ENCODE data around the gene THSD7A.
"Not testable (repeated sequence)": the region's sequence is repeated elsewhere in the genome, so short reads cannot be mapped to it uniquely, and the experiment has no call there.

THSD7A gene

DNA sequence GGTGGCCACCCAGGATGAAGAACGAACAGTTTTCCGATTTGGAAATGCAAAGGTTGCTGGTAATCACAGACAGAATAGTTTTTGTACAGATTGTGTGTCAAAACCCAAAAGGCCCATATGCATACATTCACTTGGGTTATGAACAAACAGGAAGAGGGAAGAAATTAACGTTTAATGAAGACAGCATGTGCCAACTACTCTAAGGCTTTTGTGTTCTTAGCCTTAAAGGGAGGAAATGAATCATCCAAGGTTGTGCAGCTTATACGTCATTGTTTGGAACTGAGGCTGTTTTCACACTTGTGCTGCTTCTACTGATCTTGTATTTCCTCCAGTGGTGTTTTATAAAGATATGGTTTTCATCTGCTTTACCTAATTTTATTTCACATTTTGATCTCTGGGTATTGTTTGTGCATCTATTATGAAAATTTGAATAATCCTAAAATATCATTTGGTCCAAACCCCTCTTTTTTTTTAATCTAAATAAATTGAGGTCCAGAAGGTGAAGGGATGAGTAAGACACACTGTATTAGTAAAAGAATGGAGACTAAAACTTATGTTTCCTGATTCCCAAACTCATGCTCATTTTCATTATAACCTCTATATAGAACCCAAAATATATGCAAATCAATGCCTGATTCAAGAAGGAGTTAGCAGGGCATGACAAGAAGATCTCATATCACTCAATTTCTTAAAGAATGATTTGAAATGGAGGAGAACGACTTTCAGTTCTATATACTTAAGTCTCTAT is 373.1 kb downstream of the THSD7A start:
- DNase-seq (ENCODE audit: low read depth in 2 of 2) = no peak

DNA sequence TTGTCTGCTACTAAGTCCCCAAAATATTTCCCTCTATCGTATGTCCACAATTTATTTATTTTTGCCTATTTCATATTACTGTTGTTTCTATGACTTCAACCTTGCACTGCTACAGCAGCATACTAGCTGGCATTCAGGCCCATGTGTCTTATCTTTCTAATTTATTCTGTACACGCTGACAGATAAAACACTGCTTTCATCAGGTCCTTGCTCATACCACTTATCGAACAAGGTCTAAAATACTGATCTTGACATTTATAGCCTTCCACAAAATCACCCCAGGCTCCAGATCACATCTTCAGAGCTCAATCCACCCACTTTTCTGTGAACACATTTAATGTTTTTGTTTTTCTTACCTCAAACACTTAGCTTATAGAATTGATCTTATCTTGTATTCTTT is 374.6 kb downstream of the THSD7A start:
- no peak for DNase-seq (ENCODE audit: low read depth in 2 of 2)

DNA sequence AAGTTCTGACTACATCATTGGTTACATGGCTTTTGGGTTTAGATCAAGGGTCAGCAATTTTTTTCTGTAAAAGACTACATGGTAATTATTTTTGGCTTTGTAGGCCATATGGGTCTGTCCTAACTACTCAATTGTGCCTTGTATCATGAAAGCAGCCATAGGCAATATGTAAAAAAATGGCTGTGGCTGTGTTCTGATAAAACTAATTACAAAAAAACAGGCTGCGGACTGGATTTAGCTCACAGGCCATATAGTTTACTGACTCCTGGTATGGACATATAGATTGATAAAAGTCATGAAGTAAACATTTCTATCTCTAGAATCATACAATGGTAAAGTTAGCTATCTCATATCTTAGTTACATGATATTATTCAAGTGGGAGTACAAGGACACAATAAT is 375.4 kb downstream of the THSD7A start:
- DNase-seq (ENCODE audit: low read depth in 2 of 2) = no peak

DNA sequence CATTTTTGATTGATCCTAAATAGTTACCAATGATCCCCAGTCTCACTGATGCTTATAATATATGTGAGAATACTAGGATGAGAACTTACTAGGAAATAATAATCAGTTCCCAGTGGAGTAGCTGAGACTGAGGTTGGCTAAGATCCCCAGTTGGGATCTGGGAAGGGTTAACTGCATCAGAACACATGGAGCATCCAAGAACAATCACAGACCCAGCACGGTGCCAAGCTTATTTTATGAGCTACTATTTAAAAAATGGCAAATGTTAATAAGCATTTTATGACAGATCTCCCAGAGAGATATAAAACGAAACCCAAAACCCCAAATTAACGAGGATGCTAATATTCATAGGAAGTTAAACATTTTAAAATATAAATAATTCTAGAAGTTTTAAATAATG is 379.5 kb downstream of the THSD7A start:
- no peak for DNase-seq (ENCODE audit: low read depth in 2 of 2)

DNA sequence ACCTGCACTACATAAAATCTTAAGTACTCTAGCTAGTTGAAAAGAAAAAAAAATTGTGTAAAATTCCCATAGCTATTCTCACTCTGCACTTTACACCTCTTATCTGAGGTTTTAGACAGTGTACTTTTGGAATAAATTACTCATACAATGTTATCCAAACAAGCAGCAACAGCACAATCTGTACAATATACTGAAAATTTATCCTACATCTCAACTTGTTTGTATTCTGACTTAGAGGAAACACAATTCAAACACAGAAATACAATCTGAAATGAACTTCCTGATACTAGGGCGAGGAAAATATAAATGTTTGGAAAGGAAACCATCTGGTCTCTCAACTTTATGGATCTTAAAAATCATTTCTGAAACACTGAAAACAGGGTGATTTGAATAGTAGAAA is 381.7 kb downstream of the THSD7A start:
- DNase-seq (ENCODE audit: low read depth in 2 of 2) = no peak

DNA sequence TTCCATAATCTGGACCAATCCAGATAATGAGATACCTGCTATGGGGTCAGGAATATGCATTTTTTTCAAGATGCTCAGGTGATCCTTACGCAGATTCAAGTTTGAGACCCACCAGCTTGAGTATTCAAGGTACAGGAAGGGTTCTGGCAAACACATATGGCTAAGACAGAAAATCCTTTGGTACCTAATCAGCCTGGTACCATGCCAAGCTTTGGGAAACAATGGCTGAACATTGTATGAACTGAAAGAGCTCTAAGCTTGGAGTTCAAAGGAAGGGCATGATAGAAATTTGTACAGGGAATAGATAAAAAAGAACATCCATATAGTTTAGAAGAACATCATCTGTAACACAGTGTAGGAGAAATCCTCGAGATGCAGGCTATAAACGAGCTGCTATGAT is 382.7 kb downstream of the THSD7A start:
- DNase-seq (ENCODE audit: low read depth in 2 of 2) = no peak

DNA sequence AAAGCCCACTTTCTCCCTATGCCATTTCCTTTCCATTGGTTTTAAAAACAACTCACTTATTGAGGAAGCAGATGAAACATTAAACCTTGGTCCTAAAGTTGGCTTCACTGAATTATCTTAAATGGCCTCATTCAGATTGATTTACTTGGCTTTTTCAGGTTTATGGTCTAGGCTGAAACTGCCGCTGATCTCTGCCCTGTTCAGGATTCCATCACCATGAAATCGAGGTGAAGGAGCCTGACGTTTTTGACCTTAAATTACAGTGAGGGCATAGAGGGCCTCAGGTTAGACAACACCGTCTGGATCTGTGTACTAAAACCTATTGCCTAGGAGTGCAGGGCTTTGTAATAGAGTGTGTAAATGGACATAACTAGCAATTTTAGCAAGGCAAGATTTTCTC is 383.7 kb downstream of the THSD7A start:
- no peak for DNase-seq (ENCODE audit: low read depth in 2 of 2)

DNA sequence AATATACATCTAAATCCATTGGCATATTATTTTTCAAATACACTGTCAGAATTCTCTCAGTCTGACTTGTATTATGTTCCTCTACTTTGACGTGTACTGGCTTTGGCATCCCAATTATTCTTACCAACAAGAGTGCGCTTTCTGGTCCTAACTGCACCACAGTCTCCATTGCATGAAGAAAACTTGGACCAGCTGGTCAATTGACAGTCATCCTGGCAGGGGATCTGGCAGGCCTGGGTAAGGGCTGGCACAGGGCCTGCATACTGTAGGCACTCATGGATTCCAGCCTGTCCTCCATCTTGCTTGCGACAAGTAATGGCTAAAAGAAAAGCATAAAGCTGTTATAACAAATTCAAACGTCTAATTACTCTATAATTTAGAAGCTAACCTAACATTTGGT is 384.9 kb downstream of the THSD7A start:
- DNase-seq (ENCODE audit: low read depth in 2 of 2) = no peak

DNA sequence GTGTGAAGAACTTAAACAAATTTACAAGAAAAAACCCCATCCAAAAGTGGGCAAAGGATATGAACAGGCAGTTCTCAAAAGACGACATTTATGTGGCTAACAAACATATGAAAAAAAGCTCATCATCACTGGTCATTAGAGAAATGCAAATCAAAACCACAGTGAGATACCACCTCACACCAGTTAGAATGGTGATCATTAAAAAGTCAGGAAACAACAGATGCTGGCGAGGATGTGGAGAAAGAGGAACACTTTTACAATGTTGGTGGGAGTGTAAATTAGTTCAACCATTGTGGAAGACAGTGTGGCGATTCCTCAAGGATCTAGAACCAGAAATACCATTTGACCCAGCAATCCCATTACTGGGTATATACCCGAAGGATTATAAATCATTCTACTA is 388.1 kb downstream of the THSD7A start:
- DNase-seq (ENCODE audit: low read depth in 2 of 2) = not testable (repeated sequence)

DNA sequence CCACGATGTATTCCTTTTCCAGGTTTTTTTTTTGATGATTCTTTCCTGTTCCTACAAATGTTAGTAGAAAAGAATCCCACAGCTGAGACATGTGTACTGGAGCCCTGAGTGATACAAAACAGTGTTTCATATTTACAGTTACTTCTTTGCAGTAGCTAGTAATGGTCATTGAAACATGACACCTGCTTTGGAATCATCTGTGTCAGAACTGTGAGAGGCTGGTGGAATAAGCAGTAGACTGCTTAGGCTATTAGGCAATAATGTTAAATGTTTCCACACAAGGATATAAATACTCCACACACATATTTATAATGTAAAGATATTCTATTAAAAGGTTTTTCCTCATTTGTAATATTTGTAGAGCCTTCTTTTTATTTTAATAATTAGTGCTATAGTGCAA is 394.0 kb downstream of the THSD7A start:
- no peak for DNase-seq (ENCODE audit: low read depth in 2 of 2)

DNA sequence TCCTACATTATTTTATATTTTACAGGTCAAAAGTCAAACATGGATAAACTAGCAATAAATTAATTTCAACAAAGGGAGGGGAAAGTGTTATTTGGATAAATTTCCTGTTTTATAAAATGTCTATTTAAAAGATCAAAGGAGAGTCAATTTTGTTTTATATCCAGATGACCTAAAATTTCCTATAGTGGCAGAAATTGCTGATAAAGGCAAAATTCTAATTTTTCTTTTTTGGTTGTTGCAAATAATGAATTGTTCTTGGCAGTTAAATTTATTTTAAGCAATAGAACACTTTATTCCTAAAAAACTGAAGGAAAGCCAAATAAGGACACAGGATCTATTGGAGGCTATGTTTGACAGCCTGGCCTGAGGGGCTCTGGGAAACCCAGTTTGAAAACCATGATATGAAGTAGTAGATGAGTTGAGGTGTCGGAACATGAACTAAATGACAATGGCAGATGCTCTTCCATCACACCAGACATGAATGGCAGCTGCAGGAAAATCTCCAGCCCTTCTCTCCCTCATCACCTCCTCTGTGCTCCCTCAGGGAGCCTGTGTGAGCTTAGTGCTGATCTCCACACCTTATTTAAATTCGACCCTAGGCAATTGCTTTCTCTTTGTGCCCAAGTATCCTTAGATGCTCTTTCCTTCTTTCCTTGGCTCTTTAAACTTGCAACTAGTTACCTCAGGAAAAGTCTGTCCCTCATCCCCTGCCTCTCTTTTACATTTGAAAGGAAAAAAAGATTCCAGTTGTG is 395.0 kb downstream of the THSD7A start:
- DNase-seq (ENCODE audit: low read depth in 2 of 2) = no peak

DNA sequence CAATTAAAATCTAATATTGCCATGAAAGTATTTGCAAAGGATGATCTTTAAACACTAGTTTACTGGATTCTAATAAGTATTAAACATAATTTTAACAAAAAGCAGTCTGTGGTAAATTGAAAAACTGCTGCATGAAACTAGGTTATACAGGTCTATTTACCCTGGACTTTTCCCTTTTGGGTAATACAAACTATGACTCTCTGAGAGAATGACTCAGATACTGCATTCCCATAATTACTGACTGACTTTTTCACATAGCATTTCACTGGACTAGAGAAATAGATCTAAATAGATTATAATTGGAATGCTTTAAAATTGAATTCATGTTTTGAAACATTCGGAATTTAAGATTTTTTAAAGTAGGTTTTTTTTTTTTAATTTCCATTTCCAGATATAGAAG is 395.7 kb downstream of the THSD7A start:
- no peak for DNase-seq (ENCODE audit: low read depth in 2 of 2)

DNA sequence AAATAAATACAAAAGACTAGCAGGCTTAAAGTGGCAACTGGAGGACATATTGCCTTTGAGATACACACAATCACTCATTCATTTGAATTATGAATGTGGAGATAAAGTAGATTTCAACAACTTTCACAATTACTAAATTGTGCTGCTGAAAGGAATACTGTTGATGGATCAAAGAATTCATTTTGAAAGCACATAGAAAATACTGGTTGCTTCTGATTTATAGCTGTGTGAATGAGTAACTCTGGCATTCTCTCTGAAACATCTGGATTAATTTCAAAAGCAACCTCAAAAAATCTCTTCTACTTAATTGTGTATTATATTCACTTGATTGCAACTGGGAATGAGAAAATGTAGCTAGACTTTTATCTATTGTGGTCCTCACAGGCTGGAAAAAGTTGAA is 397.6 kb downstream of the THSD7A start:
- no peak for DNase-seq (ENCODE audit: low read depth in 2 of 2)

DNA sequence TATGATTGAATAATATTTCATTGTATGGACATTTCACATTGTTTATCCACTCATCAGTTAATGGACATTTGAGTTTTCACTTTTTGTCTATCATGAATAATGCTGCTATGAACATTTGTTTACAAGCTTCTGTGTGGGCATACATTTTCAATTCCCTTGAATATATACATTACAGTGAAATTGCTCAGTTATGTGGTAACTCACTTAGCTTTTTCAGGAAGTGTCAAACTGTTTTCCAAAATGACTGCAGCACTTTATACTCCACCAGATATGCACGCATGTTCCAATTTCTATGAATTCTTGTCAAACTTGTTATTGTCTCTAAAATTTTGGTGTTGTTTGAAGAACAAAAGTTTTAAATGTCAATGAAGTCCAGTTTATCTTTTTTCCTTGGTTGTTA is 401.2 kb downstream of the THSD7A start:
- no peak for DNase-seq (ENCODE audit: low read depth in 2 of 2)

DNA sequence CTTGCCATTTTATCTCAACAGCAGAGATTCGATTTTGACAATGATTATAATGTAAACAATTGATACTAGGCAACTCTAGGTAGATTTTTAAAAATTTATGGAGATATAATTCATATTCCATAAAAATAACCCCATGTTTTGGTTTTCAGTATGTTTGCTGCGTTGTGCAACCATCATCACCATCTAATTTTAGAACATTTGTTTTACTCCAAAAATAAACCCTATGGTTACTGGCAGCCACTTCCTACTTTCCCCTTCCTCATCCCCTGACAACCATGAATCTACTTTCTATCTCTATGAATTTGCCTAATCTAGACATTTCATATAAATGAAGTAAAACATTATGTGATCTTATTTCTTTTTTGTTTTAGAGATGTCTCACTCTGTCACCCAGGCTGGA is 401.9 kb downstream of the THSD7A start:
- DNase-seq (ENCODE audit: low read depth in 2 of 2) = no peak

DNA sequence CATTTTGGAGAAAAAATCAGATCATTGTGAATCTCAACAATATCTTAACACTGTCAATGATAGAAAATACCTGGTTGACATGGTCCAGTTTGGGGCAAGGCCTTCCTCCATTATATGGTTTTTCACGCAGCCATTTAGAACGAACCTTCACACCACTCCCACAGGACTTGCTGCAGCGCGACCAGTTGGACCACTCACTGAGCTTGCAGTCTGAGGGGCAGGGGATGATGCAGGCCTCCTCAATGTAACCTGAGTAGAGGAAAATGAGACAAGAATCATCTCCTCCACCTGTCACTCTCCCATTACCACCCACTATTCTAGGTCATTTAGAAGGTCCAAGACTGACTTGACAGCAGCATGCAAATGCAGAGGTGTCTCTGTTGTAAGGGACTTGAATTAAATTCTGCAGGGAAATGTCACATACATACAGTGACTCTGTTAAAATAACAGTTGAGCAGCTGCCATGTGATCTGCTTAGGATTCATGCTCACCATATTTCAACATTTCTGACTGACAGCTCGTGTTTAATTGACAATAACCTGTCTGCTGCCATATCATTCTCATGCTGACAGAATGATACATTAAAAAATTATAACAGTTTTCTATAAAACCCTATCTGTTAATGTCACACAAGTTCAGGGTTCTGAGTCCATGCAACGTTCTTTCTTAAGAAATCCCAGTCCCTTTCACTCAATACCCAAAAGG is 403.0 kb downstream of the THSD7A start:
- no peak for DNase-seq (ENCODE audit: low read depth in 2 of 2)

DNA sequence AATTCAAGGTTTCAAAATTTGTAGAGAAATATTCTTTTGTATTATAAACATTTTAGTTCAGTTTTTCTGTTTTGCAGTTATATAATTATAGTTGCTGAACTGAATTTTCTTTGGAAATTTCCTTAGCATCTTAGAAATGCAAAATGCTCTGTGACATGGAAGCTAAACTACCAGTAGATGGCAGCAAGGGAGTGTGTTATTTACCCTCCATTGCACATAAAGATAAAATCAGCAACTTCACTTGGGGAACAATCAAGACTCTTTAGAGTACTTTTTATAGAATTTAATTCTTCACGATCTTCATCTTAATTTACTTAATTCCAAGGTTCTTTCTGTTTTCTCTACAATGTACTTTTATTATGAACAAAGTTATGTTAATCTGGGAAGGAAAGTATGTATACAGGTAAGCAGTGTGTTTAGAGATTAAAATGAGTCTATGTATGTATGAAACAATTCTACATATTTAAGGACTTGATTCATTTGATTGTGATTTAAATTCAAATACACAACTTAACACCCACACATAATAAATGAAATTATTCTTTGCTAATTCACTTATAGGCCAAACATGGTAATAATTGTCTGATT is 404.2 kb downstream of the THSD7A start:
- DNase-seq (ENCODE audit: low read depth in 2 of 2) = no peak

DNA sequence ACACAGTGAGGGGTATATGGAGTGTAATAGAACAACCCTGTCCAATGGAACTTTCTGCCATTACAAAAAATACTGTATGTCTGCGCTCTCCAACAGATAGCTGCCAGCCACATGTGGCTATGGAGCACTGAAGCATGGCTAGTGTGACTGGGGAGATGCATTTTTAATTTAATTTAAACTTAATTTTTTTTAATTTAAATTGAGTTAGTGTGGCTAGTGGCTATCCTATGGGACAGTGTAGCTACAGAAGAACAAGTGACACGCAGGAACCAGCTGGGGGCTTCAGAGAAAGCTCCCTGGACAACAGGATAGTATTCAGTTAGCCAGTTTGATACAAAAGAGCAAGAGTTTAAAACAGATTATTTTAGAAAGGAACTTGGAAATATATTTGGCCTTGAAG is 408.0 kb downstream of the THSD7A start:
- DNase-seq (ENCODE audit: low read depth in 2 of 2) = no peak

DNA sequence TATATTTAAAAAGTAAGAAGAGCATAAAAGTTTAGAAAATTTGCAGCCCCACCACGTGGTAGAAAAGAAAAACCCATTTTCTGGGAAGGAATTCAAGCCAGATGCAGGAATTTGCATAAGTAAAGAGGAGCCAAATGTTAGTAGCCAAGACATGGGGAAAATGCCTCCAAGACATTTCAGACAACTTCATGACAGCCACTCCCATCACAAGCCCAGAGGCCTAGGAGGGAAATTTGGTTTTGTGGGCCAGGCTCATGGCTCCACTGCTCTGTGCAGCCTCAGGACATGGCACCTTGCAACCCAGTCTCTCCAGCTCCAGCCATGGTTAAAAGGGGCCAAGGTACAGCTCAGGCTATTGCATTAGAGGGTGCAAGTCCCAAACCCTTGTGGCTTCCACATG is 411.9 kb downstream of the THSD7A start:
- no peak for DNase-seq (ENCODE audit: low read depth in 2 of 2)

DNA sequence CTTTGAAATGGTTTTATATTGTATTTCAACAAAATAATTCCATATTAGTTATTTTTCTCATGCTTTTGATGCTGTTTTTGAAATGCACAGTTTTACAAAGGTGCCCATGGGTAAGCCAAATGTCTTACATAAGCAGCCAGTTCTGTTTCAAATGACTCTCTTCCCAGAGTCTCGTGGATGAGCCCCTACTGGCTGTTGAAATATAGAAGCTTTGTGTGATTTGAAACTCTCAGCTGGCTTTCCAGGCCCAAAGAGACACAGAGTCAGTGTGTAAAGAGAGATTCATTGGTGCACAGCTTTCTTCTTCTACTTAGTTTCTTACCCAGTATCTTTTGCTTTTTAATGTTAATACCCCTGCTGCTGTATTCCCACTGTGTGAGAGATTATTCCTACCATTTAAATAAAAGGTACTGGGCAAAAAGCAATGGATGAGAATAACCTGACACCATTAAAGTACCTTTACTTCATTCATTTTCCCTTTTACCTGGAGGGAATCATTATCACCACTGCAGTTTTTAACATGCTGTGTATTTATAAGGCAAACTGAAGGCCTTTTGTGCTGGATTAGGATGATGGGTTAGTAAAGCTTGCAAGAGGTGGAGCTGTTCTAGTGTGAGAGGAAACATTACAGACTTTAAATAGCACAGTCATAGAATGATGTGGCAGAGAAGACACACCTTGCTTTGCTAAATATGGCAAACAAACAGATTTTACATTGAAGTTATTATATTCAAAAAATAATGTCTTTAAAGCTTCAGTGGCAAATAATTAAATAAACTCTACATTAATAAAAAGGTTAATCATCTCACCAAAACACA is 415.1 kb downstream of the THSD7A start:
- no peak for DNase-seq (ENCODE audit: low read depth in 2 of 2)

DNA sequence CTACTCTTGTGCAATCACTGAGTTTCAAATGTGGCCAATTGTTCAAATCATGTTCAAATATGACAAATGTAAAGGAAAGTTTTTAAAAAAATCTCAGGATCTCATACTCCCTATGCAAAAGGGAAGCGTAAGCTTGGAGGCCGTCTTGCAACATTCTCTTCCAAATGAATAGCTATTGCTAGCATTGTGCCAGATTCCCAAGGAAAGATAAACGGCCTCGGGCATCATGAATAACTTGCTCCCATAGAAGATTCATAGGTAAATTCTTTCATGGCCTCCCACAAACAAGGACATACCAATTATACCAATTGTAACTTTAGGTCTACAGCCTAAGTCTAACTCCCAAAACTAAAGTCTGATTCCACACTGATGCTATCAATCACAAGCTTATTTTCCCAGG is 416.9 kb downstream of the THSD7A start:
- DNase-seq (ENCODE audit: low read depth in 2 of 2) = no peak

DNA sequence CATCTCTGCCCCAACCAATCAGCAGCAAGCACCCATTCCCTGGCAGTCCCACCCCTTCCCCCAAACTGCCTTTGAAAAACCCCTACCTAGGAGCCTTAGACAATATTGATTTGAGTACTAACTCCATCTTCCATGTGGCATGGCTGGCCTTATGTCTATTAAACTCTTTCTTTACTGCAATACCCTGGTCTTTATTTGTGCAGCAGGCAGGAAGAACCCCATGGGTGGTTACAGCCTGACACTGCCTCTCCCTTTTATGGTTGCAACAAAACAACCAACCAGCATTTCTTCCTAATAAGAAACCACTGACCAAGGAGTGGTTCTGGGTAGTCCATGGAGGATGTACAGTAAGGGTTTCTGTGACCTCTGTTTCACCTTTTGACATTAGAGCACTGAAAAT is 418.1 kb downstream of the THSD7A start:
- no peak for DNase-seq (ENCODE audit: low read depth in 2 of 2)
